ENCODE results near the gene PPP2R2C. TPM values are rescaled to one million over a fixed set of nuclear protein-coding genes. Genes with fewer than 3 reads are reported as not detected.

Gene PPP2R2C
- total and polyA plus RNA-seq, 2 donors, result 5.4 to 6.4 TPM

GRCh38 chr4:6306299-6306698, 166.1 kb downstream of the PPP2R2C start:
- WGBS, result 91% methylated on average over 5 of the region's 5 CpGs
- no peaks in the 10 kb centered on the region for H3K4me1 ChIP-seq (ENCODE audit: control insufficient read depth in 2 of 2, insufficient read depth in 2 of 2, low read length in 2 of 2)
- no peak for DNase-seq (ENCODE audit: low read depth in 6 of 9, low spot score in 9 of 9)
- no peak overlapping the region for H3K27ac ChIP-seq (ENCODE audit: low read depth in 1 of 2, low read length in 1 of 2)
- H3K4me3 ChIP-seq (ENCODE audit: low read length in 2 of 2), result no peak overlapping the region
- peaks cover 0 to 2% of the 10 kb centered on the region in 2 donors for H3K9me3 ChIP-seq (ENCODE audit: control insufficient read depth in 2 of 2, insufficient read depth in 1 of 2, low read length in 1 of 2)
- no peaks in the 10 kb centered on the region for H3K36me3 ChIP-seq (ENCODE audit: control insufficient read depth in 2 of 2, insufficient read depth in 2 of 2, low read length in 1 of 2)
- H3K27me3 ChIP-seq (ENCODE audit: control insufficient read depth in 2 of 2, insufficient read depth in 1 of 2, low read length in 1 of 2), result peaks cover 12 to 49% of the 10 kb centered on the region in 2 donors

DNA sequence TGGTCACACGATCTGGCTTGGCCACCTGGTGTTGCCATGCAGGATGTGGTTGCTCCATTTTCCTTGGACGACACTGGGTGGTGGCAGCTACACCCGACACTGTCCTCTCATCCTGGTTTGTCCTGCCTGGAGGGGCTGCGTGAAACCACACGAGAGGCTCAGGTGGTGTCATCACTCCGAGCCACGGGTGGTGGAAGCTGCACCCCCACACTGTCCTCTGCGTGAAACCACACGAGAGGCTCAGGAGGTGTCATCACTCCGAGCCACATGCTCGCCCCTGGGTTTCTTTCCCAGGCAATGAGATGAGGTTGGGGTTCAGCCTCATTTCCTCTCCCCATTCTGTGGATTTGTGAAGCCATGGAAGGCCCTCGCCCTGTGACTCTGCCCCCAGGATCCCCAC, 168.5 kb downstream of the PPP2R2C start:
- H3K9me3 ChIP-seq (ENCODE audit: control insufficient read depth in 2 of 2, insufficient read depth in 1 of 2, low read length in 1 of 2), result peaks cover 0 to 1% of the 10 kb centered on the region in 2 donors

DNA sequence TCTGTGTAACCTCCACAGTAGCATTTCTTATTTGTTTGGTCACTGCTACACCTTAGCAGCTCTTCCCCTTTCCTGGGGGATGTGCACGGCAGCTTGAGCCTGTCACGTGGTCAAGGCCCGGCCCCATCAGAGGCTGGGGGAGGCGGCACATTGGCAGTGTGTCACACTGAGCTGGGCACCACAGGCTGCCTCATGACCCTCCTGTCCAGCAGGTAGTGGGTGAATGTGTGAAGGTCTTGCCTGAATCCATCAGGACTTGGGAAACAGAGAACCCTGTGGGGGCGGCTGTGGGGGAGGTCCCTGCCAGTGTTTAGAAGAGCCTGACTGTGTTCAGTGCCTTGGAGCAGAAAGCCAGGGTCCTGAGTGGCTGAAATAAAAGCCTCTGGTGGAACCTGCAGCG, 169.5 kb downstream of the PPP2R2C start:
- no peaks in the 10 kb centered on the region for H3K4me1 ChIP-seq (ENCODE audit: control insufficient read depth in 2 of 2, insufficient read depth in 2 of 2, low read length in 2 of 2)
- no peak for DNase-seq (ENCODE audit: low read depth in 6 of 9, low spot score in 9 of 9)
- no peak overlapping the region for H3K27ac ChIP-seq (ENCODE audit: low read depth in 1 of 2, low read length in 1 of 2)
- no peak overlapping the region for H3K4me3 ChIP-seq (ENCODE audit: low read length in 2 of 2)
- H3K27me3 ChIP-seq (ENCODE audit: control insufficient read depth in 2 of 2, insufficient read depth in 1 of 2, low read length in 1 of 2), result peaks cover 0 to 20% of the 10 kb centered on the region in 2 donors
- no peaks in the 10 kb centered on the region for H3K36me3 ChIP-seq (ENCODE audit: control insufficient read depth in 2 of 2, insufficient read depth in 2 of 2, low read length in 1 of 2)
- 88% methylated on average over 6 of the region's 6 CpGs for WGBS
- no peaks in the 10 kb centered on the region for H3K9me3 ChIP-seq (ENCODE audit: control insufficient read depth in 2 of 2, insufficient read depth in 1 of 2, low read length in 1 of 2)

More for the DNA sequence above, 168.5 kb downstream of the PPP2R2C start:
- Histone ChIP-seq H3K27me3 (ENCODE audit: control insufficient read depth in 2 of 2, insufficient read depth in 1 of 2, low read length in 1 of 2) (peaks cover 0 to 30% of the 10 kb centered on the region in 2 donors), H3K4me3 (ENCODE audit: low read length in 2 of 2) (no peak overlapping the region), H3K27ac (ENCODE audit: low read depth in 1 of 2, low read length in 1 of 2) (no peak overlapping the region), H3K36me3 (ENCODE audit: control insufficient read depth in 2 of 2, insufficient read depth in 2 of 2, low read length in 1 of 2) (no peaks in the 10 kb centered on the region), H3K4me1 (ENCODE audit: control insufficient read depth in 2 of 2, insufficient read depth in 2 of 2, low read length in 2 of 2) (no peaks in the 10 kb centered on the region)
- DNase-seq (ENCODE audit: low read depth in 6 of 9, low spot score in 9 of 9), result no peak
- WGBS, result 93% methylated on average over 12 of the region's 12 CpGs

- Histone ChIP-seq H3K36me3 (ENCODE audit: control insufficient read depth in 2 of 2, insufficient read depth in 2 of 2, low read length in 1 of 2) (no peaks in the 10 kb centered on the region), H3K27me3 (ENCODE audit: control insufficient read depth in 2 of 2, insufficient read depth in 1 of 2, low read length in 1 of 2) (peaks cover 0 to 11% of the 10 kb centered on the region in 2 donors), H3K9me3 (ENCODE audit: control insufficient read depth in 2 of 2, insufficient read depth in 1 of 2, low read length in 1 of 2) (no peaks in the 10 kb centered on the region), H3K4me3 (ENCODE audit: low read length in 2 of 2) (no peak overlapping the region), H3K4me1 (ENCODE audit: control insufficient read depth in 2 of 2, insufficient read depth in 2 of 2, low read length in 2 of 2) (no peaks in the 10 kb centered on the region), H3K27ac (ENCODE audit: low read depth in 1 of 2, low read length in 1 of 2) (no peak overlapping the region)
- WGBS, result 98% methylated on average over 55 of the region's 55 CpGs
- DNase-seq (ENCODE audit: low read depth in 6 of 9, low spot score in 9 of 9), result no peak
Observed at GRCh38 chr4:6301732-6302442, 170.5 kb downstream of the PPP2R2C start.

DNA sequence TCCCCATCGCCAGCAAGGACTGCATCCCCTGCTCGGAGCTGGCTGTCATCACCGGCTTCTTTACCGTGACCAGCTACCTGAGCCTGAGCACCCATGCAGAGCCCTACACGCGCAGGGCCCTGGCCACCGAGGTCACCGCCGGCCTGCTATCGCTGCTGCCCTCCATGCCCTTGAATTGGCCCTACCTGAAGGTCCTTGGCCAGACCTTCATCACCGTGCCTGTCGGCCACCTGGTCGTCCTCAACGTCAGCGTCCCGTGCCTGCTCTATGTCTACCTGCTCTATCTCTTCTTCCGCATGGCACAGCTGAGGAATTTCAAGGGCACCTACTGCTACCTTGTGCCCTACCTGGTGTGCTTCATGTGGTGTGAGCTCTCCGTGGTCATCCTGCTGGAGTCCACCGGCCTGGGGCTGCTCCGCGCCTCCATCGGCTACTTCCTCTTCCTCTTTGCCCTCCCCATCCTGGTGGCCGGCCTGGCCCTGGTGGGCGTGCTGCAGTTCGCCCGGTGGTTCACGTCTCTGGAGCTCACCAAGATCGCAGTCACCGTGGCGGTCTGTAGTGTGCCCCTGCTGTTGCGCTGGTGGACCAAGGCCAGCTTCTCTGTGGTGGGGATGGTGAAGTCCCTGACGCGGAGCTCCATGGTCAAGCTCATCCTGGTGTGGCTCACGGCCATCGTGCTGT, 171.2 kb downstream of the PPP2R2C start:
- WGBS, result 96% methylated on average over 35 of the region's 35 CpGs
- Histone ChIP-seq H3K4me3 (ENCODE audit: low read length in 2 of 2) (no peak overlapping the region), H3K4me1 (ENCODE audit: control insufficient read depth in 2 of 2, insufficient read depth in 2 of 2, low read length in 2 of 2) (no peaks in the 10 kb centered on the region), H3K27ac (ENCODE audit: low read depth in 1 of 2, low read length in 1 of 2) (no peak overlapping the region), H3K27me3 (ENCODE audit: control insufficient read depth in 2 of 2, insufficient read depth in 1 of 2, low read length in 1 of 2) (peaks cover 0 to 7% of the 10 kb centered on the region in 2 donors), H3K9me3 (ENCODE audit: control insufficient read depth in 2 of 2, insufficient read depth in 1 of 2, low read length in 1 of 2) (no peaks in the 10 kb centered on the region), H3K36me3 (ENCODE audit: control insufficient read depth in 2 of 2, insufficient read depth in 2 of 2, low read length in 1 of 2) (no peaks in the 10 kb centered on the region)
- no peak for DNase-seq (ENCODE audit: low read depth in 6 of 9, low spot score in 9 of 9)

GRCh38 chr4:6300359-6300758, 172.1 kb downstream of the PPP2R2C start:
- no peak for DNase-seq (ENCODE audit: low read depth in 6 of 9, low spot score in 9 of 9)
- no peak overlapping the region for H3K4me3 ChIP-seq (ENCODE audit: low read length in 2 of 2)
- WGBS, result 88% methylated on average over 11 of the region's 11 CpGs
- H3K27me3 ChIP-seq (ENCODE audit: control insufficient read depth in 2 of 2, insufficient read depth in 1 of 2, low read length in 1 of 2), result peaks cover 0 to 1% of the 10 kb centered on the region in 2 donors
- no peak overlapping the region for H3K27ac ChIP-seq (ENCODE audit: low read depth in 1 of 2, low read length in 1 of 2)
- no peaks in the 10 kb centered on the region for H3K9me3 ChIP-seq (ENCODE audit: control insufficient read depth in 2 of 2, insufficient read depth in 1 of 2, low read length in 1 of 2)
- H3K36me3 ChIP-seq (ENCODE audit: control insufficient read depth in 2 of 2, insufficient read depth in 2 of 2, low read length in 1 of 2), result no peaks in the 10 kb centered on the region
- H3K4me1 ChIP-seq (ENCODE audit: control insufficient read depth in 2 of 2, insufficient read depth in 2 of 2, low read length in 2 of 2), result no peaks in the 10 kb centered on the region

GRCh38 chr4:6299875-6300274, 172.5 kb downstream of the PPP2R2C start:
- no peak for DNase-seq (ENCODE audit: low read depth in 6 of 9, low spot score in 9 of 9)
- H3K36me3 ChIP-seq (ENCODE audit: control insufficient read depth in 2 of 2, insufficient read depth in 2 of 2, low read length in 1 of 2), result no peaks in the 10 kb centered on the region
- WGBS, result 91% methylated on average over 12 of the region's 12 CpGs
- no peak overlapping the region for H3K4me3 ChIP-seq (ENCODE audit: low read length in 2 of 2)
- H3K9me3 ChIP-seq (ENCODE audit: control insufficient read depth in 2 of 2, insufficient read depth in 1 of 2, low read length in 1 of 2), result no peaks in the 10 kb centered on the region
- no peaks in the 10 kb centered on the region for H3K4me1 ChIP-seq (ENCODE audit: control insufficient read depth in 2 of 2, insufficient read depth in 2 of 2, low read length in 2 of 2)
- no peaks in the 10 kb centered on the region for H3K27me3 ChIP-seq (ENCODE audit: control insufficient read depth in 2 of 2, insufficient read depth in 1 of 2, low read length in 1 of 2)
- no peak overlapping the region for H3K27ac ChIP-seq (ENCODE audit: low read depth in 1 of 2, low read length in 1 of 2)

- Histone ChIP-seq H3K9me3 (ENCODE audit: control insufficient read depth in 2 of 2, insufficient read depth in 1 of 2, low read length in 1 of 2) (no peaks in the 10 kb centered on the region), H3K4me3 (ENCODE audit: low read length in 2 of 2) (no peak overlapping the region), H3K4me1 (ENCODE audit: control insufficient read depth in 2 of 2, insufficient read depth in 2 of 2, low read length in 2 of 2) (no peaks in the 10 kb centered on the region), H3K27ac (ENCODE audit: low read depth in 1 of 2, low read length in 1 of 2) (no peak overlapping the region), H3K27me3 (ENCODE audit: control insufficient read depth in 2 of 2, insufficient read depth in 1 of 2, low read length in 1 of 2) (no peaks in the 10 kb centered on the region), H3K36me3 (ENCODE audit: control insufficient read depth in 2 of 2, insufficient read depth in 2 of 2, low read length in 1 of 2) (no peaks in the 10 kb centered on the region)
- WGBS, result 92% methylated on average over 6 of the region's 6 CpGs
- DNase-seq (ENCODE audit: low read depth in 6 of 9, low spot score in 9 of 9), result no peak
Observed at GRCh38 chr4:6298852-6299251, 173.6 kb downstream of the PPP2R2C start.

DNA sequence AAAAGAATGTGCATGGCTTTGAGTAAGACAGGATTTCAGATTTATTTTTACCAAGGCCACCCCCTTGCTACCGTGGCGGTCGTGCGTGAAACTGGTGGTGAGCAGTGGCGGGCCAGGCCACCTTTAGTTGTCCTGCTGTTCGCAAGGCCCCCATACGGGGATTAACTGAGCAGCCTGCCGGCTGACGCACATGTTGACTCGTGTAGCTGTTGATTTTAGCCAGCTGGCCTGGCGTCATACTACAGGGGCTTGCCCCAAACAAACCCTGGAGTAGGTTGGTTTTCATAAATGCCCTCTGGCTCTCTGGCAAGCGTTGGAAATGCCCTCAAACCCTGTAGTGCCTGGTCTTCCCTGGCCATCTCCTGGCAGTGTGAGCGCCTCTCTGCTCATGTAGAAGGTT, 174.4 kb downstream of the PPP2R2C start:
- H3K36me3 ChIP-seq (ENCODE audit: control insufficient read depth in 2 of 2, insufficient read depth in 2 of 2, low read length in 1 of 2), result no peaks in the 10 kb centered on the region
- no peaks in the 10 kb centered on the region for H3K27me3 ChIP-seq (ENCODE audit: control insufficient read depth in 2 of 2, insufficient read depth in 1 of 2, low read length in 1 of 2)
- H3K27ac ChIP-seq (ENCODE audit: low read depth in 1 of 2, low read length in 1 of 2), result no peak overlapping the region
- no peaks in the 10 kb centered on the region for H3K9me3 ChIP-seq (ENCODE audit: control insufficient read depth in 2 of 2, insufficient read depth in 1 of 2, low read length in 1 of 2)
- no peaks in the 10 kb centered on the region for H3K4me1 ChIP-seq (ENCODE audit: control insufficient read depth in 2 of 2, insufficient read depth in 2 of 2, low read length in 2 of 2)
- WGBS, result 88% methylated on average over 13 of the region's 13 CpGs
- no peak for DNase-seq (ENCODE audit: low read depth in 6 of 9, low spot score in 9 of 9)
- no peak overlapping the region for H3K4me3 ChIP-seq (ENCODE audit: low read length in 2 of 2)

All from thymus (tissue), 11 donors.